H1 (cell line): ENCODE measurements around the gene RREB1. TPM values are rescaled to one million over a fixed set of nuclear protein-coding genes. Genes with fewer than 3 reads are reported as not detected.

Experiments
- CTCF ChIA-PET: fragments of 300-600 bp; sonication (Branson Sonifier 250); formaldehyde crosslinking; loops from one replicate; lab custom pipeline; 2021; ENCODE audit not compliant: partially characterized antibody; lab: Charles Lee
- POLR2A ChIA-PET: fragments of 300-600 bp; sonication (Branson Sonifier 250); formaldehyde crosslinking; loops from one replicate; lab custom pipeline; 2021; ENCODE audit warnings: inconsistent platforms; ENCODE audit not compliant: partially characterized antibody; lab: Charles Lee
- DNase-seq, 2 experiments: peaks; one replicate each; pipeline versions ENCODE4 v3.0.0 to v3.0.0-alpha.2; 2010 to 2022; ENCODE audit warnings: low spot score in 2 of 2, low read depth in 1 of 2, mixed read lengths in 1 of 2
- FAIRE-seq: peaks from 2 replicates; lab custom pipeline; 2011; peaks lifted over from hg19 to GRCh38; lab: Jason Lieb, UNC
- H2AFZ ChIP-seq: 2 replicates; pipeline ENCODE4 v1.8.1; 2012; ENCODE audit warnings: low read length, inconsistent platforms
- H2AK5ac ChIP-seq: 2 replicates; pipeline ENCODE4 v1.6.1; 2013; ENCODE audit warnings: low read depth, low read length
- H2BK120ac ChIP-seq: replicated peaks from 2 replicates; pipeline ENCODE3; 2013; ENCODE audit warnings: low read depth, low read length, inconsistent platforms
- H2BK12ac ChIP-seq: 2 replicates; pipeline ENCODE4 v1.6.1; 2013; ENCODE audit warnings: low read depth, low read length
- H2BK15ac ChIP-seq: 2 replicates; pipeline ENCODE4 v1.6.1; 2013; ENCODE audit warnings: low read length
- H2BK20ac ChIP-seq: 2 replicates; pipeline ENCODE4 v1.6.1; 2013; ENCODE audit warnings: low read length
- H2BK5ac ChIP-seq: 2 replicates; pipeline ENCODE4 v1.6.1; 2013; ENCODE audit warnings: low read depth, low read length
- H3K14ac ChIP-seq: 2 replicates; pipeline ENCODE4 v1.6.1; 2013; ENCODE audit warnings: inconsistent platforms; ENCODE audit not compliant: insufficient read length
- H3K18ac ChIP-seq: 2 replicates; pipeline ENCODE4 v1.6.1; 2013; ENCODE audit warnings: low read length; ENCODE audit errors: extremely low read depth
- H3K23ac ChIP-seq: 2 replicates; pipeline ENCODE4 v1.6.1; 2013; ENCODE audit warnings: inconsistent platforms; ENCODE audit not compliant: insufficient read length
- H3K23me2 ChIP-seq: 2 replicates; pipeline ENCODE4 v1.6.1; 2013; ENCODE audit warnings: low read depth, low read length
- H3K27ac ChIP-seq: 2 replicates; pipeline ENCODE4 v1.6.1; 2011; ENCODE audit warnings: low read depth, low read length, inconsistent platforms
- H3K27me3 ChIP-seq, 4 experiments: replicated peaks in 1 of 4; 1 replicate in 1 of 4; 2 replicates in 3 of 4; pipeline versions ENCODE4 v1.6.1 to v1.8.1; 2011 to 2013; ENCODE audit warnings: low read length in 3 of 4, mild to moderate bottlenecking in 3 of 4, inconsistent platforms in 2 of 4, mixed read lengths in 2 of 4, moderate library complexity in 1 of 4; ENCODE audit not compliant: control insufficient read depth in 3 of 4, insufficient read depth in 3 of 4; ENCODE audit errors: extremely low read depth in 1 of 4
- H3K36me3 ChIP-seq, 4 experiments: 2 replicates each; pipeline versions ENCODE4 v1.6.1 to v1.8.1; 2011 to 2013; ENCODE audit warnings: mild to moderate bottlenecking in 4 of 4, low read length in 3 of 4, moderate library complexity in 2 of 4, control low read depth in 1 of 4, inconsistent platforms in 1 of 4; ENCODE audit not compliant: insufficient read depth in 4 of 4, control insufficient read depth in 2 of 4
- H3K4ac ChIP-seq: replicated peaks from 2 replicates; pipeline ENCODE3; 2013; ENCODE audit warnings: low read length, low read depth, mixed read lengths, inconsistent platforms; ENCODE audit not compliant: insufficient read length
- H3K4me1 ChIP-seq, 4 experiments: replicated peaks in 1 of 4; 1 replicate in 1 of 4; 2 replicates in 3 of 4; pipeline versions ENCODE4 v1.6.1 to v1.8.1; 2011 to 2013; ENCODE audit warnings: low read length in 3 of 4, inconsistent platforms in 2 of 4, mixed read lengths in 1 of 4; ENCODE audit not compliant: insufficient read depth in 4 of 4, control insufficient read depth in 3 of 4
- H3K4me2 ChIP-seq, 2 experiments: 2 replicates each; pipeline versions ENCODE4 v1.6.1 to v1.8.1; 2011 to 2013; ENCODE audit warnings: low read depth in 2 of 2, low read length in 2 of 2, control low read depth in 1 of 2, inconsistent platforms in 1 of 2, mild to moderate bottlenecking in 1 of 2; ENCODE audit not compliant: insufficient read depth in 1 of 2
- H3K4me3 ChIP-seq, 4 experiments: fragments of 200-600, 300-600 bp in 1 of 4; sonication (generic), shearing (Covaris generic), sonication (Bioruptor Twin) in 1 of 4; 2 replicates each; pipeline versions ENCODE4 v1.5.1 to v1.8.1; 2011 to 2016; ENCODE audit warnings: low read length in 4 of 4, low read depth in 3 of 4, control low read depth in 2 of 4, inconsistent platforms in 2 of 4, mild to moderate bottlenecking in 2 of 4, mixed read lengths in 1 of 4, moderate library complexity in 1 of 4; ENCODE audit not compliant: insufficient read depth in 2 of 4; ENCODE audit errors: extremely low read depth in 1 of 4
- H3K56ac ChIP-seq: replicated peaks from 2 replicates; pipeline ENCODE3; 2013; ENCODE audit warnings: low read depth, mild to moderate bottlenecking, mixed read lengths, low read length, inconsistent platforms; ENCODE audit not compliant: insufficient read length
- H3K79me1 ChIP-seq: 2 replicates; pipeline ENCODE4 v1.6.1; 2013; ENCODE audit warnings: low read depth, low read length, control low read depth
- H3K79me2 ChIP-seq, 2 experiments: 2 replicates each; pipeline versions ENCODE4 v1.6.1 to v1.8.1; 2012 to 2013; ENCODE audit warnings: low read length in 2 of 2, mild to moderate bottlenecking in 2 of 2, inconsistent platforms in 1 of 2; ENCODE audit not compliant: insufficient read depth in 2 of 2, control insufficient read depth in 1 of 2
- H3K9ac ChIP-seq, 4 experiments: replicated peaks in 1 of 4; 1 replicate in 1 of 4; 2 replicates in 3 of 4; pipeline versions ENCODE4 v1.6.1 to v1.8.1; 2011 to 2013; ENCODE audit warnings: low read depth in 3 of 4, low read length in 3 of 4, control low read depth in 2 of 4, mild to moderate bottlenecking in 2 of 4, moderate library complexity in 2 of 4, inconsistent platforms in 1 of 4; ENCODE audit errors: extremely low read depth in 1 of 4
- H3K9me3 ChIP-seq, 2 experiments: 2 replicates each; pipeline versions ENCODE4 v1.6.1 to v1.8.1; 2012 to 2013; ENCODE audit warnings: mild to moderate bottlenecking in 2 of 2, moderate library complexity in 2 of 2, control low read depth in 1 of 2, inconsistent platforms in 1 of 2, low read depth in 1 of 2, low read length in 1 of 2, mixed read lengths in 1 of 2; ENCODE audit not compliant: insufficient read depth in 2 of 2
- H4K20me1 ChIP-seq, 2 experiments: replicated peaks in 1 of 2; 2 replicates each; pipeline versions ENCODE3 to v1.8.1; 2011 to 2013; ENCODE audit warnings: inconsistent platforms in 2 of 2, low read length in 2 of 2, mild to moderate bottlenecking in 1 of 2; ENCODE audit not compliant: insufficient read depth in 2 of 2, control insufficient read depth in 1 of 2
- H4K5ac ChIP-seq: 2 replicates; pipeline ENCODE4 v1.6.1; 2013; ENCODE audit warnings: low read length, low read depth, mixed read lengths, inconsistent platforms; ENCODE audit not compliant: insufficient read length
- H4K8ac ChIP-seq: 2 replicates; pipeline ENCODE4 v1.8.0; 2013; ENCODE audit warnings: mild to moderate bottlenecking, moderate library complexity, low read length, inconsistent platforms; ENCODE audit not compliant: insufficient read depth; ENCODE audit errors: extremely low read depth
- H4K91ac ChIP-seq: replicated peaks from 2 replicates; pipeline ENCODE3; 2013; ENCODE audit warnings: low read length, mixed read lengths, inconsistent platforms; ENCODE audit not compliant: insufficient read length
- NRF1 ChIP-seq: IDR thresholded peaks from 2 replicates; pipeline ENCODE4 v1.6.1; 2011; ENCODE audit warnings: mild to moderate bottlenecking, low read depth, low read length, improper control_type of control experiment
- POLR2AphosphoS5 ChIP-seq: IDR thresholded peaks from 2 replicates; pipeline ENCODE4 v1.6.1; 2011; ENCODE audit warnings: low read depth, low read length
- WGBS, 2 experiments: shearing (Covaris generic) in 1 of 2; methylation state at CpG; one replicate each; pipeline versions ENCODE4 v1.1.6 to v1.1.7; 2013 to 2015; ENCODE audit warnings: low lambda C conversion rate in 2 of 2, mixed read lengths in 2 of 2, inconsistent platforms in 1 of 2, low coverage in 1 of 2, missing lambda C conversion rate in 1 of 2; ENCODE audit not compliant: insufficient replicate concordance in 2 of 2, insufficient coverage in 1 of 2, insufficient read length in 1 of 2; ENCODE audit errors: extremely low coverage in 1 of 2, missing lambda C conversion rate in 1 of 2; 5-methylcytosine and 5-hydroxymethylcytosine counted together
- polyA plus RNA-seq, 7 experiments: library from polyadenylated mRNA; depleted of rRNA in 3 of 7; stranded (reverse) in 5 of 7; unstranded in 2 of 7; fragments of >200 nt in 5 of 7; fragments of 200-250 nt in 2 of 7; gene quantifications; 1 replicate in 5 of 7; 2 replicates in 1 of 7; 4 replicates in 1 of 7; pipeline versions ENCODE4 v1.2.1 to v1.2.3, GENCODE V29; 2011 to 2013; ENCODE audit warnings: missing spikeins in 2 of 7, mixed read lengths in 2 of 7
- total RNA-seq: library from RNA; stranded (reverse); fragmentation: NEBNext Ultra II Directional; extraction: Animal tissue kit (Norgen Biotek cat#: 25700); gene quantifications from 2 replicates; pipeline ENCODE4 v1.2.1, GENCODE V29; 2021

RREB1 gene
- total and polyA plus RNA-seq, 2 of the 8 experiments (the other 6 are each of a cell fraction or from before 2014, with no cell fraction given), result 3.9 to 34.7 TPM

- H3K4me2 ChIP-seq, result no peak overlapping the region
- H4K20me1 ChIP-seq, result peaks cover 0 to 2% of the 10 kb centered on the region in 2 experiments
- H2BK20ac ChIP-seq, result no peak overlapping the region
- H3K18ac ChIP-seq, result no peak overlapping the region
- H3K9me3 ChIP-seq, result no peaks in the 10 kb centered on the region
- no peak overlapping the region for H2BK5ac ChIP-seq
- H2BK15ac ChIP-seq, result no peak overlapping the region
- H3K4me1 ChIP-seq, result no peaks in the 10 kb centered on the region
- H3K56ac ChIP-seq, result no peak overlapping the region
- H3K4ac ChIP-seq, result no peak overlapping the region
- no peaks in the 10 kb centered on the region for H3K27me3 ChIP-seq
- WGBS, 2 experiments, result 92% methylated on average over 10 of the region's 10 CpGs; no CpG with 5 or more reads in 1 of the 2 experiments
- no peak overlapping the region for H3K14ac ChIP-seq
- no peaks in the 10 kb centered on the region for H3K79me2 ChIP-seq
- H2BK120ac ChIP-seq, result no peak overlapping the region
- no peak overlapping the region for H2AFZ ChIP-seq
- no peak overlapping the region for H4K5ac ChIP-seq
- DNase-seq, result no peak
- no peak overlapping the region for H4K8ac ChIP-seq
- H3K27ac ChIP-seq, result no peak overlapping the region
- no peaks in the 10 kb centered on the region for H3K23me2 ChIP-seq
- no peaks in the 10 kb centered on the region for H3K79me1 ChIP-seq
- H2BK12ac ChIP-seq, result no peak overlapping the region
- H3K36me3 ChIP-seq, result peaks cover 0 to 13% (median 3%) of the 10 kb centered on the region in 4 experiments; a peak in 3 of 8 replicates
- TF ChIP-seq POLR2AphosphoS5 (0 out of 2 replicates have a peak, but pooled peaks have one; percentile 14), NRF1 (no peak)
- H3K9ac ChIP-seq, result no peak overlapping the region
- CTCF ChIA-PET, result interaction anchor here (1.1 to 2.2 kb wide), 3 partner anchors 39 to 109 kb away, joined by 3 to 6 read pairs (median 5); no protein-coding TSS in a partner anchor
- no peak overlapping the region for H2AK5ac ChIP-seq
- FAIRE-seq, result no peak
- no peak overlapping the region for H4K91ac ChIP-seq
- no peak overlapping the region for H3K4me3 ChIP-seq
- POLR2A ChIA-PET, result interaction anchor here (1.2 to 2.2 kb wide), 3 partner anchors 10 to 17 kb away, joined by 3 to 8 read pairs (median 4); no protein-coding TSS in a partner anchor
- H3K23ac ChIP-seq, result no peak overlapping the region
Measured at GRCh38 chr6:7282097-7282906, 174.5 kb downstream of the RREB1 start.
